OCI-LY7 (cell line): ENCODE results near the gene HMBS.

ENCODE experiments used
- EZH2phosphoT487 ChIP-seq: fragments of 200-600 bp; sonication (generic); IDR thresholded peaks from 2 replicates; pipeline ENCODE4 v1.6.1; 2018; ENCODE audit warnings: low read depth, borderline replicate concordance, mild to moderate bottlenecking, mixed run types, antibody characterized with exemption, low read length, moderate library complexity, mixed read lengths
- TF ChIP-seq, protein P1 (sequence below): fragments of 200-600 bp; sonication (generic); conservative IDR thresholded peaks from 2 replicates; pipeline ENCODE4 v1.5.1; 2014; ENCODE audit warnings: mild to moderate bottlenecking, antibody characterized with exemption, low read length, moderate library complexity, mixed read lengths

GRCh38 chr11:119100994-119101758 is 16.5 kb downstream of the HMBS start:
- TF ChIP-seq, protein P1, sequence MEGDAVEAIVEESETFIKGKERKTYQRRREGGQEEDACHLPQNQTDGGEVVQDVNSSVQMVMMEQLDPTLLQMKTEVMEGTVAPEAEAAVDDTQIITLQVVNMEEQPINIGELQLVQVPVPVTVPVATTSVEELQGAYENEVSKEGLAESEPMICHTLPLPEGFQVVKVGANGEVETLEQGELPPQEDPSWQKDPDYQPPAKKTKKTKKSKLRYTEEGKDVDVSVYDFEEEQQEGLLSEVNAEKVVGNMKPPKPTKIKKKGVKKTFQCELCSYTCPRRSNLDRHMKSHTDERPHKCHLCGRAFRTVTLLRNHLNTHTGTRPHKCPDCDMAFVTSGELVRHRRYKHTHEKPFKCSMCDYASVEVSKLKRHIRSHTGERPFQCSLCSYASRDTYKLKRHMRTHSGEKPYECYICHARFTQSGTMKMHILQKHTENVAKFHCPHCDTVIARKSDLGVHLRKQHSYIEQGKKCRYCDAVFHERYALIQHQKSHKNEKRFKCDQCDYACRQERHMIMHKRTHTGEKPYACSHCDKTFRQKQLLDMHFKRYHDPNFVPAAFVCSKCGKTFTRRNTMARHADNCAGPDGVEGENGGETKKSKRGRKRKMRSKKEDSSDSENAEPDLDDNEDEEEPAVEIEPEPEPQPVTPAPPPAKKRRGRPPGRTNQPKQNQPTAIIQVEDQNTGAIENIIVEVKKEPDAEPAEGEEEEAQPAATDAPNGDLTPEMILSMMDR, result no peak
- no peak for TF ChIP-seq EZH2phosphoT487
